ENCODE results near the gene ADTRP. TPM values are rescaled to one million over a fixed set of nuclear protein-coding genes. Genes with fewer than 3 reads are reported as not detected.
"Not testable (repeated sequence)": the region's sequence is repeated elsewhere in the genome, so short reads cannot be mapped to it uniquely, and the experiment has no call there.

The ADTRP gene
- total and polyA plus RNA-seq, 2 experiments from 2014 or later, result 1.3 to 2.6 TPM

GRCh38 chr6:11803591-11803971 lies 25.0 kb upstream of the ADTRP start:
- H3K4me1 ChIP-seq (ENCODE audit: insufficient read depth), result peaks cover 9% of the 10 kb centered on the region
- no peak overlapping the region for H3K4me2 ChIP-seq (ENCODE audit: unreplicated experiment)
- H3K27me3 ChIP-seq (replicated peaks; ENCODE audit: insufficient read depth), result no peaks in the 10 kb centered on the region
- no peaks in the 10 kb centered on the region for H4K20me1 ChIP-seq (ENCODE audit: insufficient read depth)
- TF ChIP-seq EZH2phosphoT487 (IDR thresholded peaks at IDR 0.05; ENCODE audit: insufficient read depth, low read depth) (no peak), EZH2 (IDR thresholded peaks at IDR 0.05; ENCODE audit: insufficient read depth, poor library complexity, severe bottlenecking) (no peak)
- H3F3A ChIP-seq (ENCODE audit: insufficient read depth), result no peaks in the 10 kb centered on the region
- no peaks in the 10 kb centered on the region for H3K9me3 ChIP-seq (ENCODE audit: low read depth)
- H3K79me2 ChIP-seq (ENCODE audit: insufficient read depth), result no peaks in the 10 kb centered on the region
- in situ Hi-C loops (cut with MboI), result no loop called here
- H3K9ac ChIP-seq, result no peak overlapping the region
- no peaks in the 10 kb centered on the region for H3K36me3 ChIP-seq (ENCODE audit: low read depth)
- DNase-seq, result no peak
- H3K9me2 ChIP-seq (ENCODE audit: insufficient read depth), result no peaks in the 10 kb centered on the region
- H3K4me3 ChIP-seq, result no peak overlapping the region
- no peak overlapping the region for H3K27ac ChIP-seq
- H2AFZ ChIP-seq, result no peak overlapping the region
- 90 to 95% methylated on average over 2 of the region's 2 CpGs for WGBS, 2 experiments (ENCODE audit: low coverage in 1 of 2, low lambda C conversion rate in 2 of 2, missing lambda C conversion rate in 2 of 2)

- Histone ChIP-seq H3K27me3 (replicated peaks; ENCODE audit: insufficient read depth) (no peaks in the 10 kb centered on the region), H3K4me1 (ENCODE audit: insufficient read depth) (peaks cover 14% of the 10 kb centered on the region), H3K79me2 (ENCODE audit: insufficient read depth) (no peaks in the 10 kb centered on the region), H3K36me3 (ENCODE audit: low read depth) (no peaks in the 10 kb centered on the region), H2AFZ (no peak overlapping the region), H3K9ac (no peak overlapping the region), H3K4me3 (no peak overlapping the region), H3F3A (ENCODE audit: insufficient read depth) (no peaks in the 10 kb centered on the region), H3K27ac (no peak overlapping the region), H3K9me2 (ENCODE audit: insufficient read depth) (no peaks in the 10 kb centered on the region), H3K4me2 (ENCODE audit: unreplicated experiment) (no peak overlapping the region), H4K20me1 (ENCODE audit: insufficient read depth) (no peaks in the 10 kb centered on the region), H3K9me3 (ENCODE audit: low read depth) (no peaks in the 10 kb centered on the region)
- 82 to 88% methylated on average over 6 of the region's 6 CpGs for WGBS, 2 experiments (ENCODE audit: low coverage in 1 of 2, low lambda C conversion rate in 2 of 2, missing lambda C conversion rate in 2 of 2)
- no peak for DNase-seq
- no peak for TF ChIP-seq EZH2 (IDR thresholded peaks at IDR 0.05; ENCODE audit: insufficient read depth, poor library complexity, severe bottlenecking)
- no peak for TF ChIP-seq EZH2phosphoT487 (IDR thresholded peaks at IDR 0.05; ENCODE audit: insufficient read depth, low read depth)
- in situ Hi-C loops (cut with MboI), result no loop called here
Measured at GRCh38 chr6:11802886-11803590, 24.4 kb upstream of the ADTRP start.

GRCh38 chr6:11800531-11800930 lies 21.9 kb upstream of the ADTRP start:
- H3F3A ChIP-seq (ENCODE audit: insufficient read depth); in situ Hi-C loops (cut with MboI); H3K9me3 ChIP-seq (ENCODE audit: low read depth); H2AFZ ChIP-seq; H3K27ac ChIP-seq; H3K27me3 ChIP-seq (replicated peaks; ENCODE audit: insufficient read depth); H3K4me3 ChIP-seq; H3K9ac ChIP-seq; H3K9me2 ChIP-seq (ENCODE audit: insufficient read depth); DNase-seq; H3K79me2 ChIP-seq (ENCODE audit: insufficient read depth); H4K20me1 ChIP-seq (ENCODE audit: insufficient read depth); H3K4me2 ChIP-seq (ENCODE audit: unreplicated experiment); H3K36me3 ChIP-seq (ENCODE audit: low read depth): not testable (repeated sequence)
- 56 to 68% methylated on average over 1 of the region's 1 CpG for WGBS, 2 experiments (ENCODE audit: low coverage in 1 of 2, low lambda C conversion rate in 2 of 2, missing lambda C conversion rate in 2 of 2)
- peaks cover 17% of the 10 kb centered on the region for H3K4me1 ChIP-seq (ENCODE audit: insufficient read depth)

GRCh38 chr6:11798538-11798937 lies 19.9 kb upstream of the ADTRP start:
- Histone ChIP-seq H3F3A (ENCODE audit: insufficient read depth) (no peaks in the 10 kb centered on the region), H3K79me2 (ENCODE audit: insufficient read depth) (no peaks in the 10 kb centered on the region), H3K36me3 (ENCODE audit: low read depth) (no peaks in the 10 kb centered on the region), H3K9me2 (ENCODE audit: insufficient read depth) (no peaks in the 10 kb centered on the region), H3K9me3 (ENCODE audit: low read depth) (no peaks in the 10 kb centered on the region), H4K20me1 (ENCODE audit: insufficient read depth) (no peaks in the 10 kb centered on the region), H3K4me3 (no peak overlapping the region), H3K4me2 (ENCODE audit: unreplicated experiment) (no peak overlapping the region), H3K27me3 (replicated peaks; ENCODE audit: insufficient read depth) (no peaks in the 10 kb centered on the region), H3K27ac (no peak overlapping the region), H3K9ac (no peak overlapping the region), H3K4me1 (ENCODE audit: insufficient read depth) (peaks cover 21% of the 10 kb centered on the region), H2AFZ (peak overlapping the region; percentile 21)
- peak; percentile 52 for DNase-seq
- WGBS, 2 experiments (ENCODE audit: low coverage in 1 of 2, low lambda C conversion rate in 2 of 2, missing lambda C conversion rate in 2 of 2), result 25 to 26% methylated on average over 7 of the region's 7 CpGs
- in situ Hi-C loops (cut with MboI), result no loop called here
- TF ChIP-seq EZH2phosphoT487 (IDR thresholded peaks at IDR 0.05; ENCODE audit: insufficient read depth, low read depth) (no peak), EZH2 (IDR thresholded peaks at IDR 0.05; ENCODE audit: insufficient read depth, poor library complexity, severe bottlenecking) (no peak)

GRCh38 chr6:11798096-11798495 lies 19.5 kb upstream of the ADTRP start:
- in situ Hi-C loops (cut with MboI), result no loop called here
- 7 to 29% methylated on average over 1 of the region's 1 CpG for WGBS, 2 experiments (ENCODE audit: low coverage in 1 of 2, low lambda C conversion rate in 2 of 2, missing lambda C conversion rate in 2 of 2)
- DNase-seq, result peak; percentile 53

More at GRCh38 chr6:11798096-11798495, 19.5 kb upstream of the ADTRP start:
- Histone ChIP-seq H3K4me3 (no peak overlapping the region), H3K36me3 (ENCODE audit: low read depth) (no peaks in the 10 kb centered on the region), H3K27ac (no peak overlapping the region), H2AFZ (peak overlapping the region; percentile 21; the same call in 1 of the 2 replicates), H3K79me2 (ENCODE audit: insufficient read depth) (no peaks in the 10 kb centered on the region), H3K9me2 (ENCODE audit: insufficient read depth) (no peaks in the 10 kb centered on the region), H3K4me2 (ENCODE audit: unreplicated experiment) (no peak overlapping the region), H3K4me1 (ENCODE audit: insufficient read depth) (peaks cover 21% of the 10 kb centered on the region), H3F3A (ENCODE audit: insufficient read depth) (no peaks in the 10 kb centered on the region), H3K9me3 (ENCODE audit: low read depth) (no peaks in the 10 kb centered on the region), H4K20me1 (ENCODE audit: insufficient read depth) (no peaks in the 10 kb centered on the region), H3K27me3 (replicated peaks; ENCODE audit: insufficient read depth) (no peaks in the 10 kb centered on the region), H3K9ac (no peak overlapping the region)
- TF ChIP-seq EZH2phosphoT487 (IDR thresholded peaks at IDR 0.05; ENCODE audit: insufficient read depth, low read depth), result no peak
- TF ChIP-seq EZH2 (IDR thresholded peaks at IDR 0.05; ENCODE audit: insufficient read depth, poor library complexity, severe bottlenecking), result no peak
